Hepatic stellate cell (primary cell): ENCODE data around the gene KLF7.
"Not testable (repeated sequence)": the region's sequence is repeated elsewhere in the genome, so short reads cannot be mapped to it uniquely, and the experiment has no call there.

ENCODE experiments used
- DNase-seq: peaks from one replicate; pipeline ENCODE4 v3.0.0; 2011; ENCODE audit warnings: low spot score

KLF7 gene

GRCh38 chr2:207055257-207055656, 110.5 kb downstream of the KLF7 start:
- DNase-seq = no peak

DNA sequence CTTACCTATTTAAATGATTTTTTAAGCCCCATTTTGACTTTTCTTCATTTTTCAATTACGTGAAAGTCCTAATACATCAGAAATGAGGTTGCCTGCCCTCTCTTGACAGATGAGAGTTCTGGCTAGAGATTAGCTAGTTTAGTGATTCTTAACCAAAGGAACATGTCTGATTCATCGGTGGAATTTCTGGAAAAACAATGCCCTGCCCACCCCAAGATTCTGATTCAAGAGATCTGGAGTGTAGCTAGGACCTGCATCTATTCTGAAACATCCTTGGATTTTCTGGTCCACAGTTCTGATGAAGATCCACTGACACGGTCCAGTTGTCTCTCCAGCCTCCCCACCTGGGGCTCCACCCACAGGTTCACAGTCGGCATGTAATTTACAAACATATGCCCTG, 111.2 kb downstream of the KLF7 start:
- peak; percentile 42 for DNase-seq

- peak; percentile 32 for DNase-seq
Observed at GRCh38 chr2:207051385-207051965, 114.3 kb downstream of the KLF7 start.

DNA sequence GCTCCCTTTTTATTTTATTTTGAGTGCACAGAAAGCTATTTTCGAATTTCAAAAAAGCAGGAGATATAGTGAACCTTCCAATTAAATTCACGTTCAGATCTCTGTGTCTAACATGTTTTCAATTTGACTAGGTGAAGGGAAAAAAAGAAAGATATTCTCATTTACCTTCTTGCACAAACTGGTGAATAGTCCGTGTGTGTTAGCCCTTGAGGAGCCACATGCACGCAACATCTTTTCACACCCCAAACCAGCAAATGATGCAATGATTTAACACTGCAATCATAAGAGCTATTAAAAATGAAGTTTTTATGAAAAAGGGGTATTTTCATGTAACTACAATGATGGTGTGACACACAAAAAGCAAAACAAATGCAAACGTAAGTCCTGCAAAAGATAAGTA, 116.6 kb downstream of the KLF7 start:
- no peak for DNase-seq

DNA sequence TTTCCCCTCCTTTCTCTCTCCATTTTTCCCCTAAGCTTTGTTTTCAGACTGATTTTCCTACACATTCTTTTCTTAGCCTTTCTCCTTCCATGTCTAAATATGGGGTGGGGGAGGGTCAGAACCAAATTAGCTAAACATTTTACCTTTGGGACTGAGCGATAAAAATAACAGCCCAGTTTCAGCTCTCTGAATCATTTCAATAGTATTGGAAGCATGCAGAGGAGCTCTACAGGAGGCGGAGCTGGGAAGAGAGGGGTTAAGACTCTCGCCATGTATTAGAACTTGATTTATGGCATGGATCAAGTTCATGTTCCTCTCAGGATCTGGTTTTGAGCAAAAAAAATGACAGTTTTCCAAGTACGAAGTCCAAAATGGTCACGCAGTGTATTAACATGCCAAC, 117.3 kb downstream of the KLF7 start:
- peak; percentile 30 for DNase-seq

DNA sequence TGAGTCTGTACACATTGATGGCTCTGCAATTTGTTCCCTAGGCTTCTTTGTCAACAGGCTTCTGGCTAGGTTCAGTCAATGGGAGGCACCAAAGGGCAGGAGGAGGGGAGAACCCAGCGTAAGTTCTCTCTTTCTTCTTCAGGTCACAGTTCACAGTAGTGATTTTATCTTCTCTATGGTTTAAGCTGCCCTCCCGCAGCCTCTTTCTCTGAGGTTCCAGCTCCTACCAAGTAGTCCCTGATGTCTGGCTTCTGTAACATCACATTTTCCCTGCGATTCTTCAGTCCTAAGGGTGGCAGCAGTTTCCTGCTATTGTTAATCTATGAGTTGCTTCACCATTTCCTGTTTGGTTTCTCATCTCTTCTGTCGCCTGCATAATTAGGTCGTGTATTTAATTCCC, 119.0 kb downstream of the KLF7 start:
- no peak for DNase-seq

- no peak for DNase-seq
Observed at GRCh38 chr2:207045531-207045930, 120.2 kb downstream of the KLF7 start.

- no peak for DNase-seq
Observed at GRCh38 chr2:207044379-207045362, 121.1 kb downstream of the KLF7 start.

- DNase-seq = no peak
Observed at GRCh38 chr2:207042841-207043240, 122.9 kb downstream of the KLF7 start.

- peak; percentile 40 for DNase-seq
Observed at GRCh38 chr2:207041786-207042554, 123.8 kb downstream of the KLF7 start.

GRCh38 chr2:207041279-207041678, 124.5 kb downstream of the KLF7 start:
- DNase-seq = no peak

GRCh38 chr2:207040696-207041095, 125.1 kb downstream of the KLF7 start:
- no peak for DNase-seq

- DNase-seq = no peak
Observed at GRCh38 chr2:207039225-207039624, 126.5 kb downstream of the KLF7 start.

DNA sequence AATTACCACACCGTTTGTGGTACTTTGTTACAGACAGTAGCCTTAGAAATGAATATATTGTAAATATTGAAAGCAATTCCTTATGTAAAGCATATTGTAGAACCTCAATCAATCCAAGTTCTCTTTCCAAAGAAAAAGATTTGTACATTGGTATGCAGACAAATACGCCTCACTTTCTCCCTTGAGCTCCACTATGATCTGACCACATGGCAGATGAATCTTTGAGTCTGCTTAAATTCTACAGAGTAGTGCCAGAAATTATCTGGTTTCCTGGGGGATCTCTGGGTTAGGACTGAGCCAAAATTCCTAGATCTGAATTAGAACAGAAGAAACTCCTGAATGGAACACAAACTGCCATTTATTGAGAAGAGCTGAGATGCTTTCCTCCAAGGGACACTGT, 127.4 kb downstream of the KLF7 start:
- no peak for DNase-seq

- no peak for DNase-seq
Observed at GRCh38 chr2:207037896-207038295, 127.9 kb downstream of the KLF7 start.

GRCh38 chr2:207037023-207037422, 128.7 kb downstream of the KLF7 start:
- DNase-seq = not testable (repeated sequence)

DNA sequence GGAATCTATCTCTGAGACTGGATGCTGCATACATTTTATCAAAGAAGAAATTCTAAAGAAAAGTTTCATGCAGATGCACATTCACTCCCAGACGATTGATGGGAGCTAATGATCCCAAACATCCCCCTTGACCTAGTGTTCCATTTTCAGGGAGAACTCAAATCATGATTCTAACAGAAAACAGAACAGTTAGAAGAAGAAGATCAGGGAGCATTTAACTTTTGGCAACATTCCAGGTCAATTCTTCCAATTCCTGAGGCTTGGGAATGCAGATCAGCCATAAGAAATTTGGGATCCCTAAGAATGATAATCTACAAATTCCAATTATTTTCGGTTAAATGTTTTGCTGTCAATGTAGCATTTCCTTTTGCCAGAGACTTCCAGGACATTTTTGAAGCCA, 129.9 kb downstream of the KLF7 start:
- DNase-seq = no peak

GRCh38 chr2:207032490-207032889, 133.3 kb downstream of the KLF7 start:
- no peak for DNase-seq
